ENCODE measurements around the gene MAGEA9B. TPM values are rescaled to one million over a fixed set of nuclear protein-coding genes. Genes with fewer than 3 reads are reported as not detected.
"Not testable (repeated sequence)": the region's sequence is repeated elsewhere in the genome, so short reads cannot be mapped to it uniquely, and the experiment has no call there.

The MAGEA9B gene, protein sequence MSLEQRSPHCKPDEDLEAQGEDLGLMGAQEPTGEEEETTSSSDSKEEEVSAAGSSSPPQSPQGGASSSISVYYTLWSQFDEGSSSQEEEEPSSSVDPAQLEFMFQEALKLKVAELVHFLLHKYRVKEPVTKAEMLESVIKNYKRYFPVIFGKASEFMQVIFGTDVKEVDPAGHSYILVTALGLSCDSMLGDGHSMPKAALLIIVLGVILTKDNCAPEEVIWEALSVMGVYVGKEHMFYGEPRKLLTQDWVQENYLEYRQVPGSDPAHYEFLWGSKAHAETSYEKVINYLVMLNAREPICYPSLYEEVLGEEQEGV
- total RNA-seq (2013; cell fraction: nucleolus; rRNA removed) = not detected in 2 replicates
- total RNA-seq (2014; rRNA removed) = not detected in 2 replicates
- total RNA-seq (2014; rRNA removed; fragmentation: Illumina TruSeq; extraction: Trizol) = not detected in 2 replicates
- total RNA-seq (2021) = not detected in 2 replicates
- not detected for polyA plus RNA-seq (2011; ENCODE audit: low read depth)
- polyA plus RNA-seq (2011; rRNA removed) = 0.06 and 0.08 TPM in 2 replicates
- polyA plus RNA-seq (2011; cell fraction: cytosol; rRNA removed) = 0.07 and 0.10 TPM in 2 replicates
- 0.21 TPM in 1 of 2 replicates, not detected in the other for polyA plus RNA-seq (2011; cell fraction: nucleus; rRNA removed)
- polyA plus RNA-seq (2012) = not detected in 2 replicates
- polyA plus RNA-seq (2014; fragmentation: Illumina TruSeq; extraction: Trizol) = not detected in 2 replicates
- polyA plus RNA-seq (2014; fragmentation: Nextera tagmentation; extraction: Ambion mirVana) = not detected
- polyA plus RNA-seq (2014; rRNA removed) = not detected in 2 replicates
- polyA plus RNA-seq (2016; fragmentation: Nextera tagmentation; extraction: Ambion mirVana) = not detected
- 0.10 TPM in 1 of 2 replicates, not detected in the other for polyA minus RNA-seq (2011; rRNA and poly(A)+ RNA removed)
- polyA minus RNA-seq (2011; cell fraction: cytosol; rRNA and poly(A)+ RNA removed) = not detected in 2 replicates
- not detected in 2 replicates for polyA minus RNA-seq (2011; cell fraction: nucleus; rRNA and poly(A)+ RNA removed)
- Bru-seq, nascent RNA = not detected
- BruChase-seq, experiment 1, labeled RNA remaining after a 6-hour chase = not detected
- BruChase-seq, experiment 2, labeled RNA remaining after a 2-hour chase = not detected
- long read RNA-seq, experiment 1 = 0 reads
- long read RNA-seq, experiment 2 = 0 reads

GRCh38 chrX:149587359-149587758 is at the start of gene MAGEA9B:
TSS of gene MAGEA9B (minus strand) at chrX:149587459. CDS start at chrX:149583179, 4,280 bp downstream.
- H2AFZ ChIP-seq (ENCODE audit: control insufficient read depth, low read depth, low read length); H3K36me3 ChIP-seq (ENCODE audit: control insufficient read depth in 2 of 2, insufficient read depth in 2 of 2, low read length in 1 of 2); H3K4me2 ChIP-seq (ENCODE audit: control insufficient read depth, insufficient read depth); intact Hi-C loops (cut with micrococcal nuclease; ENCODE audit: unreplicated experiment); in situ Hi-C loops (cut with MboI); ATAC-seq; FAIRE-seq; H3K4me1 ChIP-seq (ENCODE audit: control insufficient read depth, insufficient read depth, low read length); BruUV-seq (replicated peaks); H3K79me2 ChIP-seq (ENCODE audit: control insufficient read depth, insufficient read depth, low read length); DNase-seq (ENCODE audit: low read depth, low spot score); SMC1A ChIA-PET (ENCODE audit: uncharacterized antibody, unreplicated experiment); H3K9ac ChIP-seq (ENCODE audit: control insufficient read depth, insufficient read depth, low read length); H3K9me3 ChIP-seq (replicated peaks; ENCODE audit: control insufficient read depth, insufficient read depth, low read length); H3K27ac ChIP-seq (ENCODE audit: control insufficient read depth, insufficient read depth); POLR2A ChIA-PET; H3K27me3 ChIP-seq (replicated peaks in 1 of 2; ENCODE audit: control insufficient read depth in 2 of 2, insufficient read depth in 2 of 2, low read length in 1 of 2); CTCF ChIA-PET; H3K4me3 ChIP-seq; RAD21 ChIA-PET (ENCODE audit: unreplicated experiment); H4K20me1 ChIP-seq (ENCODE audit: control insufficient read depth, insufficient read depth): not testable (repeated sequence)
- no CpG with 5 or more reads among the region's 12 CpGs for WGBS (ENCODE audit: insufficient coverage, insufficient replicate concordance, low lambda C conversion rate, missing lambda C conversion rate)

GRCh38 chrX:149633511-149633910 is 46.3 kb upstream of the MAGEA9B start:
- Histone ChIP-seq H3K27ac (ENCODE audit: control insufficient read depth, insufficient read depth) (no peak overlapping the region), H4K20me1 (ENCODE audit: control insufficient read depth, insufficient read depth) (no peaks in the 10 kb centered on the region), H3K4me1 (ENCODE audit: control insufficient read depth, insufficient read depth, low read length) (no peaks in the 10 kb centered on the region), H3K4me2 (ENCODE audit: control insufficient read depth, insufficient read depth) (no peak overlapping the region), H2AFZ (ENCODE audit: control insufficient read depth, low read depth, low read length) (no peak overlapping the region), H3K4me3 (no peak overlapping the region), H3K9me3 (replicated peaks; ENCODE audit: control insufficient read depth, insufficient read depth, low read length) (no peaks in the 10 kb centered on the region; the same call in 2 of the 3 replicates), H3K36me3 (ENCODE audit: control insufficient read depth in 2 of 2, insufficient read depth in 2 of 2, low read length in 1 of 2) (no peaks in the 10 kb centered on the region), H3K9ac (ENCODE audit: control insufficient read depth, insufficient read depth, low read length) (no peak overlapping the region), H3K79me2 (ENCODE audit: control insufficient read depth, insufficient read depth, low read length) (peaks cover 3% of the 10 kb centered on the region; the same call in 1 of the 2 replicates), H3K27me3 (replicated peaks in 1 of 2; ENCODE audit: control insufficient read depth in 2 of 2, insufficient read depth in 2 of 2, low read length in 1 of 2) (no peaks in the 10 kb centered on the region)
- intact Hi-C loops (cut with micrococcal nuclease; ENCODE audit: unreplicated experiment) (loop anchor here (5.0 kb wide), 1 partner anchor 194 kb away; no protein-coding TSS in a partner anchor), in situ Hi-C loops (cut with MboI) (loop anchor here (10.0 kb wide), 1 partner anchor 109 kb away; no protein-coding TSS in a partner anchor)
- ATAC-seq (no peak), DNase-seq (ENCODE audit: low read depth, low spot score) (no peak), FAIRE-seq (no peak)
- ChIA-PET SMC1A (ENCODE audit: uncharacterized antibody, unreplicated experiment) (interaction anchor here (1.1 kb wide), 1 partner anchor 93 kb away, joined by 3 read pairs; the partner anchor contains the start of gene EOLA1), RAD21 (ENCODE audit: unreplicated experiment) (no interaction called here), CTCF (interaction anchor here (0.6 kb wide), 1 partner anchor 1583 kb away, joined by 3 read pairs; no protein-coding TSS in a partner anchor), POLR2A (no interaction called here)
- no TSS peak for BruUV-seq (replicated peaks)
- no peak for TF ChIP-seq IRF4 (IDR thresholded peaks at IDR 0.05; ENCODE audit: low read depth, low read length)
- TF ChIP-seq FOXM1 (IDR thresholded peaks at IDR 0.05; ENCODE audit: low read depth, low read length) = no peak
- no peak for TF ChIP-seq STAT3 (IDR thresholded peaks at IDR 0.05; ENCODE audit: low read depth, low read length)
- TF ChIP-seq ZBTB40 (IDR thresholded peaks at IDR 0.05; ENCODE audit: borderline replicate concordance) = no peak
- no peak for TF ChIP-seq POLR2A (IDR thresholded peaks at IDR 0.05; ENCODE audit: low read depth, low read length)
- no peak for TF ChIP-seq BCL3 (IDR thresholded peaks at IDR 0.05; ENCODE audit: borderline replicate concordance, insufficient read depth, low read depth, low read length, poor library complexity, severe bottlenecking)
- no peak for TF ChIP-seq ESRRA (IDR thresholded peaks at IDR 0.05; ENCODE audit: low read length)
- no peak for TF ChIP-seq POLR2AphosphoS5 (IDR thresholded peaks at IDR 0.05; ENCODE audit: low read length)
